GM21529 (cell line): ENCODE data around the gene FIGLA.
"Not testable (repeated sequence)": the region's sequence is repeated elsewhere in the genome, so short reads cannot be mapped to it uniquely, and the experiment has no call there.

Source experiments
- ATAC-seq: cut with Tn5 transposase; IDR thresholded peaks from one replicate; pipeline ENCODE4 v1.9.1; 2021; ENCODE audit not compliant: unreplicated experiment

FIGLA gene

GRCh38 chr2:70747284-70747683 lies 43.2 kb downstream of the FIGLA start:
- no peak for ATAC-seq

GRCh38 chr2:70746094-70746974 lies 44.1 kb downstream of the FIGLA start:
- no peak for ATAC-seq

- no peak for ATAC-seq
Measured at GRCh38 chr2:70745276-70745825, 45.1 kb downstream of the FIGLA start.

GRCh38 chr2:70744397-70744796 lies 46.0 kb downstream of the FIGLA start:
- no peak for ATAC-seq

- ATAC-seq: no peak
Measured at GRCh38 chr2:70743677-70744076, 46.8 kb downstream of the FIGLA start.

- no peak for ATAC-seq
Measured at GRCh38 chr2:70743068-70743467, 47.4 kb downstream of the FIGLA start.

- ATAC-seq: not testable (repeated sequence)
Measured at GRCh38 chr2:70739492-70739891, 51.0 kb downstream of the FIGLA start.

GRCh38 chr2:70738159-70738558 lies 52.3 kb downstream of the FIGLA start:
- no peak for ATAC-seq

- no peak for ATAC-seq
Measured at GRCh38 chr2:70735071-70735470, 55.4 kb downstream of the FIGLA start.

- ATAC-seq: no peak
Measured at GRCh38 chr2:70733646-70734180, 56.7 kb downstream of the FIGLA start.

- ATAC-seq: no peak
Measured at GRCh38 chr2:70732766-70733645, 57.4 kb downstream of the FIGLA start.

GRCh38 chr2:70730730-70731129 lies 59.7 kb downstream of the FIGLA start:
- no peak for ATAC-seq

GRCh38 chr2:70729647-70730046 lies 60.8 kb downstream of the FIGLA start:
- ATAC-seq: no peak

- no peak for ATAC-seq
Measured at GRCh38 chr2:70728128-70728527, 62.3 kb downstream of the FIGLA start.
